ENCODE measurements around the gene IGSF21.

Gene IGSF21

DNA sequence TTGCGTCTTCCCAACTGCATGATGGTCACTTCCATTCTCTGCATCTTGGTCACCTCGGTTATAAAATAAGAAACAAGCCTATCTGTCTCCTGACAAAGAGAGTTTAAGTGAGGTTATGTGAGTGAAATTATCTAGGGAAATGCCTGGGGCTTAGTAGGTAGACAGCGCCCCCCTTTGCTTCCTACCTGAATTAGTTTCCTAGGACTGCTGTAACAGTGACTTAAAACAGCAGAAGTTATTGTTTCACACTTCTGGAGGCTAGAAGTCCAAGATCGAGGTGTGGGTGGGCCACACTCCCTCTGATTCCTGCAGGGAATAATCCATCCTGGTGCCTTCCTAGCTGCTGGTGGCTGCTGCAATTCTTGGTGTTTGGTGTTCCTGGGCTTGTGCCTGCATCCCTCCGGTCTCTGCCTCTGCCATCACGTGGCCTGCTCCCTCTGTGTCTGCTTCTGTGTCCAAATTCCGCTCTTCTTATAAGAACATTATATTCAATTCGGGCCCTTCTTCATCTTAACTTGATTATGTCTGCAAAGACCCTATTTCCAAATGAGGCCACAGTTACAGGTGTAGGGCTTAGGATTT, 92.6 kb downstream of the IGSF21 start:
- peak; percentile 65 for DNase-seq
- no peaks in the 10 kb centered on the region for H3K36me3 ChIP-seq
- H3K27ac ChIP-seq = peak overlapping the region; percentile 95
- no peaks in the 10 kb centered on the region for H3K27me3 ChIP-seq (ENCODE audit: insufficient read depth, low read depth, severe bottlenecking)
- TF ChIP-seq, protein P1, sequence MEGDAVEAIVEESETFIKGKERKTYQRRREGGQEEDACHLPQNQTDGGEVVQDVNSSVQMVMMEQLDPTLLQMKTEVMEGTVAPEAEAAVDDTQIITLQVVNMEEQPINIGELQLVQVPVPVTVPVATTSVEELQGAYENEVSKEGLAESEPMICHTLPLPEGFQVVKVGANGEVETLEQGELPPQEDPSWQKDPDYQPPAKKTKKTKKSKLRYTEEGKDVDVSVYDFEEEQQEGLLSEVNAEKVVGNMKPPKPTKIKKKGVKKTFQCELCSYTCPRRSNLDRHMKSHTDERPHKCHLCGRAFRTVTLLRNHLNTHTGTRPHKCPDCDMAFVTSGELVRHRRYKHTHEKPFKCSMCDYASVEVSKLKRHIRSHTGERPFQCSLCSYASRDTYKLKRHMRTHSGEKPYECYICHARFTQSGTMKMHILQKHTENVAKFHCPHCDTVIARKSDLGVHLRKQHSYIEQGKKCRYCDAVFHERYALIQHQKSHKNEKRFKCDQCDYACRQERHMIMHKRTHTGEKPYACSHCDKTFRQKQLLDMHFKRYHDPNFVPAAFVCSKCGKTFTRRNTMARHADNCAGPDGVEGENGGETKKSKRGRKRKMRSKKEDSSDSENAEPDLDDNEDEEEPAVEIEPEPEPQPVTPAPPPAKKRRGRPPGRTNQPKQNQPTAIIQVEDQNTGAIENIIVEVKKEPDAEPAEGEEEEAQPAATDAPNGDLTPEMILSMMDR (IDR thresholded peaks at IDR 0.05; ENCODE audit: low read depth, low read length) = peak; percentile 63
- no peaks in the 10 kb centered on the region for H3K9me3 ChIP-seq (ENCODE audit: severe bottlenecking)
- H3K4me3 ChIP-seq (ENCODE audit: low read depth, low read length) = peak overlapping the region; percentile 23

GRCh38 chr1:18200918-18201317, 93.3 kb downstream of the IGSF21 start:
- DNase-seq = no peak
- no peaks in the 10 kb centered on the region for H3K27me3 ChIP-seq (ENCODE audit: insufficient read depth, low read depth, severe bottlenecking)
- no peaks in the 10 kb centered on the region for H3K9me3 ChIP-seq (ENCODE audit: severe bottlenecking)
- no peak overlapping the region for H3K4me3 ChIP-seq (ENCODE audit: low read depth, low read length)
- TF ChIP-seq, protein P1 (IDR thresholded peaks at IDR 0.05; ENCODE audit: low read depth, low read length) = no peak
- H3K36me3 ChIP-seq = no peaks in the 10 kb centered on the region
- no peak overlapping the region for H3K27ac ChIP-seq

- no peaks in the 10 kb centered on the region for H3K27me3 ChIP-seq (ENCODE audit: insufficient read depth, low read depth, severe bottlenecking)
- TF ChIP-seq, protein P1 (IDR thresholded peaks at IDR 0.05; ENCODE audit: low read depth, low read length) = no peak
- no peak overlapping the region for H3K4me3 ChIP-seq (ENCODE audit: low read depth, low read length)
- no peaks in the 10 kb centered on the region for H3K36me3 ChIP-seq
- H3K27ac ChIP-seq = no peak overlapping the region
- no peaks in the 10 kb centered on the region for H3K9me3 ChIP-seq (ENCODE audit: severe bottlenecking)
- DNase-seq = no peak
Measured at GRCh38 chr1:18201997-18202719, 94.6 kb downstream of the IGSF21 start.

DNA sequence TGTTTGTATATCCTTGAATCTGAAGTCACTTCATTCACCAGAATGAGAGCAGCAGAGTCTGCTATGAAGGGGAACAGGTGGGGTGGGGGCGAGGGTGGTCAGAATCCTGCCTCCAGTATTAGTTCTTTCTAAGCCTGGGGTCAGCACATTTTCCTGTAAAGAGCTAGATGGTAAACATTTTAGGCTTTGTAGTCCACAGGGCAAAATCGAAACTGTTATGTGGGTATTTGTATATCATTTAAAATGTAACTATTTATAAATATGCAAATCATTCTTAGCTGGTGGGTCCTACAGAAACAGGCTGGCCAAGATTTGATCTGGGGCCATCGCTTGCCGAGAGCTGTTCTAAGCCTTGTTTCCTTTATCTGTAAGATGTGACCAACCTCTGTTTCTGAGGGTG, 96.0 kb downstream of the IGSF21 start:
- Histone ChIP-seq H3K9me3 (ENCODE audit: severe bottlenecking) (no peaks in the 10 kb centered on the region), H3K36me3 (no peaks in the 10 kb centered on the region), H3K27ac (no peak overlapping the region), H3K4me3 (ENCODE audit: low read depth, low read length) (no peak overlapping the region), H3K27me3 (ENCODE audit: insufficient read depth, low read depth, severe bottlenecking) (no peaks in the 10 kb centered on the region)
- no peak for DNase-seq
- TF ChIP-seq, protein P1 (IDR thresholded peaks at IDR 0.05; ENCODE audit: low read depth, low read length) = no peak

DNA sequence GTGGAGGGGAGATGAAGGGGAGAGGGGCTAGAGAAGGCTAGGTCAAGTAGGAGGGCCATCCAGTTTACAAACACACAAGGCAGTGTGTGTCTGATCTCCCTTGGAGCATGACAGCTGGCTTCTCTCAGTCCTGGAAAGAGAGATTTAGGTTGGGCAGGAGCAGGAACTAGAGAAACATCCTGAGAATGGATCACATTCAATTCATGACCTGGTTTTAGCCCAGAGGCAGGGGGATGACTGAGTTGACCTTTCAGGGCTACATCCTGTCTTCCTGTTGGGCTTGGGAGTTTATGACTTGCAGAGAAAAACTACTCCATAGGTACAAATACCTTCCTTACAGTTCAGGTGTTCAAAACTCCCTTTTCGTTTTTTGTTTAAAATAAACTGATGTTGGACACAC, 97.0 kb downstream of the IGSF21 start:
- no peaks in the 10 kb centered on the region for H3K9me3 ChIP-seq (ENCODE audit: severe bottlenecking)
- TF ChIP-seq, protein P1 (IDR thresholded peaks at IDR 0.05; ENCODE audit: low read depth, low read length) = no peak
- H3K36me3 ChIP-seq = no peaks in the 10 kb centered on the region
- no peak overlapping the region for H3K4me3 ChIP-seq (ENCODE audit: low read depth, low read length)
- H3K27ac ChIP-seq = no peak overlapping the region
- DNase-seq = no peak
- no peaks in the 10 kb centered on the region for H3K27me3 ChIP-seq (ENCODE audit: insufficient read depth, low read depth, severe bottlenecking)

Data from WERI-Rb-1 (cell line).